Activated CD8-positive, alpha-beta memory T cell treated with anti-CD3 and anti-CD28 coated beads for 36 hours (primary cell): ENCODE measurements around the gene NTF3. TPM values are rescaled to one million over a fixed set of nuclear protein-coding genes. Genes with fewer than 3 reads are reported as not detected.

ENCODE experiments used
- CTCF ChIA-PET: fragments of 350-600 bp; sonication (Branson Sonifier 250); formaldehyde crosslinking; loops from one replicate; lab custom pipeline; 2021; ENCODE audit warnings: antibody characterized with exemption; lab: Charles Lee
- POLR2A ChIA-PET: fragments of 350-600 bp; sonication (Branson Sonifier 250); formaldehyde crosslinking; loops from one replicate; lab custom pipeline; 2021; ENCODE audit warnings: antibody characterized with exemption; lab: Charles Lee
- total RNA-seq, 2 experiments: library from RNA; stranded (reverse); gene quantifications; one replicate each; pipeline ENCODE4 v1.2.3, GENCODE V29; 2021

NTF3 gene
- total RNA-seq, result not detected

DNA sequence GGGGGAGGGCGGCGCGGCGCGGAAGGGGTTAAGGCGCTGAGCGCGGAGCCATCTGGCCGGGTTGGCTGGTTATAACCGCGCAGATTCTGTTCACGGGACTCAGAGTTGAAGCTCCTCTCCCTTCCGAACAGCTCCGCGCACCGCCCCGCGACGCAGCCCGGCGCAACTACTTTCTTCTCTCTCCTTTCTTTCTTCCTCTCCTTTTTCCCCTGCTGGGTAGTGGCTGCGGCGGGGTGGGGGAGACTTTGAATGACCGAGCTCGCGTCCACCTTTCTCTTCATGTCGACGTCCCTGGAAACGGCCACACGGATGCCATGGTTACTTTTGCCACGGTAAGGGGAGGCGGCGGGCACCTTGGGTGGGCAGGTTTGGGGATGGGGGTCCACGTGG is at the start of gene NTF3:
NTF3 (plus strand) TSS at position 98 of the 390 bp plus-strand sequence; CDS start at position 315, 217 bp downstream.
- CTCF ChIA-PET, result no interaction called here

DNA sequence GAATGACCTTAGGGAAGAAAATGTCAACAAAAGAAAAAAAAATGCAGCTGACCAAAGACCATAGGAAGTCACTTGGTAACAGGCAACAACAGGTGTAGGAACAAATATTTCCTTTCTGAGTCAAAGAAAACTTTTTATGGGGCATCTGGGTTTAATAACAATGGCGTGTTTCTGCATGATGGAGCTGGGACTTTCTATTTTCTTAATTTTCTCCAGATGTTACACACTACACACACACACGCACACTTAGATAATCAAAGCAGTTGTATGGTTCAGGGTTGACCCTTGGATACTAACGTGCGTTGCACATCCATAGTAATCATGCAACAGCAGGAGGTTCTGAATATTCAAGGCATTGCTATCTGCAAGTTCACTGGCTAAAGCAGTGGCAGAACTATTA is 47.9 kb upstream of the NTF3 start:
- CTCF ChIA-PET, result no interaction called here

More for the DNA sequence above, at the start of gene NTF3:
- POLR2A ChIA-PET, result no interaction called here

DNA sequence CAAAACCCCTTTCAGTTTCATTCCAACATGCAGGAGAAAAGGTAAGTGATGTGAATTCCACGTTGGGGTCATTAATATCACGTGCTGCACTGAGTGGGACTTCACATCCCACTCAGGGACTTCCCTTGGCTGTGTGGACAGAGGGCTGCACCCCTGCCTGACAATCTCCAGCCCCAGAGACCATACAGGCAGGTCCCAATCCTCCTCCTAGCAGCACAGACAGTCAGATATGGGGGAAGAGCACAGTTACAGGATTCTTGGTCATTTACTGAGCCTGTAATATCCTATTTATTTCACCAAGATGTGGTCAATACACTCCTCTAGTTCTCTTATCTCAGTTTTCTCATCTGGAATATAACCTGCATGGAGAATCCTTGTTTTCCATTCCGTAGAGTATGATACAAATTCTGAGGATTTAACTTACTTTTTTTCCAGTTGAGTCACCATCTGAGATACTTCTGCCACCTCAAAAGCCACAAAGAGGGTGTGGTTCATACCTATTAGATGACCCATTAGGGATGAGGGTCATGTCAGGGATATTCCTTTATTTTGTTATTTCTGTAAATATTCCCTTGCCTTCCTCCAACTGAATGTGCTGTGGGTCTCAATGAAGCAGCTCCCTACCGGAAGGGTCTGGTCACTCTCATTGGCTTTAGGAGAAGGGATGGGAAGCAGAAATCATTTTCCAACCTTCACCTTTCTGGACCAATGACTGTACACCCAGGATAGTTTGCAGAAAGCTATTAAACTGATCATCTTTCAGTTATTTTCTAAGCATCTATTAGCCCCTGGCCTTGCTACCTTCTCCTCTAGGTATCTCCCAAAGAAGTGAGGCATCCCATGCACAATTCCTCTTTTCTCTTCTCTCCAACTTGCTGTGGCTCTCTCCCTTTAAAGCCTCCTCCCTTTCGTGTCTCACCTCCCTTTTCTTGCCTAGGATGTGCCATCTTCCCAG is 43.0 kb upstream of the NTF3 start:
- CTCF ChIA-PET, result no interaction called here
- POLR2A ChIA-PET, result no interaction called here

More for the DNA sequence above, 47.9 kb upstream of the NTF3 start:
- POLR2A ChIA-PET, result no interaction called here

DNA sequence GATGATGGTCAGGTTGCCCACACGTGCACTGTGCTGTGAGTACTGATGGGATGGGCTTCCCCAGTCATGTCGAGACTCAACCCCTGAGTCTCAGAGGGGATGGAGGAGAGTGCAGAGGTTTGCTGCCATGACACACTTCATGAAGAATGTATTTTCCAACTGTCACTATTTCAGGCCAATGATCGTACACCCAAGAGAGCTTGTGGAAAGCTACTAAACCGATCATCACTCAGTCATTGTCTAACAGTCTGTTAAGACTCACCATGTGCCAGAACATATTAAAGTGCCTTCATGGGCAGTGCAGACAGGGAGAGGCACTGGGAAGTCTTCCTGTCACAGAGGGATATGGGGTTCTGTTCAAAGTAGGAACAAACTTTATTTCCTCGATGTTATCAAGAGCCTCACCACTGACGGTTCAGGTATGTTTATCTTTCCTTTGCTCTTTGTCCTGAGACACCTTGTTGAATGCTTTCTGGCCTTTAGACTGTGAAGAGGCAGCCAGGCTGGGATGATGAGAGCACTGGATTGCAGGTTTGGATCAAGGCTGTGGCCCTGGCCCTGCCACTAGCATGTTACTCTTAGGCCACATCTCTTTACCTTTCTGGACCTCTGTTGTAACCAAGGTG is 41.6 kb upstream of the NTF3 start:
- CTCF ChIA-PET, result no interaction called here
- POLR2A ChIA-PET, result no interaction called here

DNA sequence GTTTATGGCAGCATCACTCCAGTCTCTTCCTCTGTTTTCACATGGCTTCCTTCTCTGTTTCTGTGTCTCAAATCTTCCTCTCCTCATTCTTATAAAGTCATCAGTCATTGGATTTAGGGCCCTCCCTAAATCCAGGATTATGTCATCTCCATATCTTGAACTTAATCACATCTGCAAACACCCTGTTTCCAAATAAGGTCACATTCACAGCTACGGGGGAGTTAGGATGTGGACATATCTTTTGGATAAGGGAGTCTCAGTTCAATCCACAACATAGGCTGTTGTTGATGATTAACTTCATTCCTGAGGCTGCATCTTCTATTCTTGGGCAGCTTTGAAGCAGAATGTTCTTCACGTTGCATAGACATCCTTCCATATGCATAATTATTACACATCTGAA is 40.3 kb upstream of the NTF3 start:
- CTCF ChIA-PET, result interaction anchor here (0.6 kb wide), 1 partner anchor 102 kb away, joined by 3 read pairs; no protein-coding TSS in a partner anchor
- POLR2A ChIA-PET, result no interaction called here

DNA sequence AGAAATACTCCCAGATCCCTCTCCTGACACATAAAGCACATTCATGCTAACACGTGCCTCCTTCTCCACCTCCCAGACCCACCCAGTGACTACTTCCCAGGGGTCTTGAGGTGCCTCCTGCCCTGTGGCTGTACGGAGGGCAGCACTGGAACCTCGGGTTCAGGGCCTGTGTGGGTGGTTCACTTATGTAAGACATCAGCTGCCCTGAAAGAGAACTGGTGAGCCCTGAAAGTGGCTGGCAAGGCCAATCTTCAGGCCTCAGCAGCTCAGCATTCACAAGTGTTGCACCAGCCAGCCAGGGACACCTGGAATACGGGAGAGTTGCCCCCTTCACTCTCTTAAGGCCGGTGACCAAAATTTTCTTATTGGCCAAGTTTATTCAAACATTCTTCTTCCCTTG is 38.9 kb upstream of the NTF3 start:
- CTCF ChIA-PET, result no interaction called here
- POLR2A ChIA-PET, result no interaction called here

DNA sequence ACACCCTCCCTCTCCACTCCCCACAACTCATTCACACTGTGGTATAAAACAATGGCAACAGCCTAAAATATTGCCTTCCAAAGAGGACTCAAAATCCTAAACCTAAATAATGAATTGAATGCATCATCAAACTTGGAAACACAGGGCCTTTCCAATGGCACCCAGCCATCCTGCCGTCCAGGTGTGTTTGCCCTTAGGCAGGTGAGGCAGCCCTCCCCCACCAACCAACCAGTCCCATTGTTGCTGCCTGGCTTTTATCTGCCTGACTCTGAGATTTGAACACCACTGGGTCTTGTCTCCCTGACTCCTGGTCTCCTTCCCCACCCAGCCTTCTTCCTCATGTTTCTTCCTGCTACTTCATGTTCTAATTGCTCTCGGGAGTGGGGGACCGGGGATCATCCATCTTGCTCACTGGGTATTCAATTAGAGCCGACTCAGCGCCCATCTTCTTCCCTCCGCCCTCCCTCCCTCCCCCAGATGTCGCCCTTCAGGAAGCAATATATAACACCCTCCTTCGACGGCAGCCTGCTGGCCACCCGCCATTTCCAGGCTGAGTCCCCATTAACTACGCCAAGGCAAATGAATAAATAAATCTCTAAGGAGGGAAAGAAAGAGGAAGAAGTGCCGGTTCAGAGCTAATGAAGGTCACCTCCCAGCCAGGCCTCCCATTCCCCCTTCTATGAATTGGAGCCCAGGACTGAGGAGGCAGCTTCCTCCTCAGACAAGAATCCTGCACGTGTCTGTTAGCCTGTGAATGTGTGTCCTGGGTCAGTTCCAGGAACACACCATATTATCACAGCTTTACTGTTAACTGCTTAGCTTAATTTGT is 36.3 kb upstream of the NTF3 start:
- POLR2A ChIA-PET, result no interaction called here
- CTCF ChIA-PET, result no interaction called here

DNA sequence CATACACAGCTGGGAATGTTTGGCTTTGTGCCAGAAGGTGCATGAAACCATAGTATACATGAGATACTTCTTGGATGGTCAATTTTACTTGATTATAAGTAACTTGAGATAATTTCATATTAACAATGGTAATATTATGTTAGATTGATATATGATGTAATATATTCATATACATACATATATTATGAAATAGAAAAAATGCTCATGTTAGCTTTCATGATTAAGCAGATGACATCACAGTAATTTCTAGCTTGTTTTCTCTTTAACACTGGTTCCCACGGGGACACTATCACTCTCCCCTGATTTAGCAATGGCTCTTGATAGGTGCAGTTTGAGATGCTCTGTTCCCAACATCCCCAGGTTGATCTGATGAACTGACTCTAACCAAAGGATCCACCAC is 35.4 kb upstream of the NTF3 start:
- ChIA-PET POLR2A (no interaction called here), CTCF (no interaction called here)

DNA sequence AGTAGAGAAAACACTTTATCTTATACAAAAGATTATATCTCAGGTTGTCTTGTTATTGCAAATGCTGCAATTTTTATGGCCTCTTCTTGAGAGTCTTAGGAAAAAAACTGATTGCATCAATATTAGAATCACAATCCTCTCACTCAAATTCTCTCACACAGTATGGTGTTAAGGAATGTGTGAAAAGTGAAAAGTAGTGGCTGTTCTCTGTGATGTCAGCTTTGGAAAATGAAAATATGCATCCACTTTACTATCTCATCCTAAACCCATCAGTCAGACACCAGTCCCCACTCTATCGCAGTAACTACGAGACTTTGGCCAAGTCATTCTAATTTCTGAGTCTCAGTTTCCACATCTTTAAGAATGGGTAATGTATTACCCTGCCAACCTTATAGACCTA is 32.6 kb upstream of the NTF3 start:
- CTCF ChIA-PET, result no interaction called here
- POLR2A ChIA-PET, result no interaction called here

DNA sequence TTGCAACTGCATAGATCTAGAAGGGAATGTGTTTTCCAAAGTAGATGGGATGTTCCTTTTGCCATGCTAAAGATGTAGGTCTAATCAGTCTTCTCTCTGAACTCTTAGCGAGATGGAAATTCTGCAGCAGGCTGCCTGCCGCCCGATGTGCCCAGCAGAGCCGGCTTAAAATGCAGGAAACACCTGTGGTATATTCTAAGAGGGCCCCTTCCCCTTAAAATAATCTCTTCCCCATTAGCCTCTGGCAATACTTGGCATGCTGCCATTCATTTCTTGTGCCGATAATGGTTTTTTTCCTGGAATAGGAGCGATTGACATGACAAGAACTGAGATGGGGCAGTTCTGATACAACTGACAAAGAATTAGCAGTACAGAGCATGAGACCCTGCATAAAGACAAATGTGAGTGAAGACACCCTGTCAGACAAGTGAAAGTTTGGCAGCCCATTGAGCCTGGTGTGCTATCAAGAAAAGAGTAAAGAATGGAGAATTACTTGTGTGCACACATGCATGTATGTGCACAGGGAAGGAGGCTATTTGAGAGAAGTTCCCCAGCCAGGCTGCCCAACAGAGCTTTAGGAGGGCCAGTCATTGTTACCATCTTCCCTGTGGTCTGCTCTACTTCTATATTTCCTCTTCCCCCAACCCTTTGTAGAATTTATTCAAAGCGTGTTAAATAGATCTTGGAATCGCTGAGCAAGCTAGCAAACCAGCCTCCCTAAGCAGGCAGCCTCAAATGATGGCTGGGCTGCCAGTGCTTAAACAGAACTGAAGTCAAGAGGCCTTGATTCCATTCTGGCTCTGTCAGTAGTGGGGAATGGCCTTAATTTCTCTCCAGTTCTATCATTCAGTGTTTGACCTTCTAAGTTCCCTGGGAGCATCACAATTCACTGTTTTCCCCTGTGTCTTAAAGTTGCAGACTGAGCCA is 29.6 kb upstream of the NTF3 start:
- CTCF ChIA-PET, result no interaction called here
- POLR2A ChIA-PET, result no interaction called here

DNA sequence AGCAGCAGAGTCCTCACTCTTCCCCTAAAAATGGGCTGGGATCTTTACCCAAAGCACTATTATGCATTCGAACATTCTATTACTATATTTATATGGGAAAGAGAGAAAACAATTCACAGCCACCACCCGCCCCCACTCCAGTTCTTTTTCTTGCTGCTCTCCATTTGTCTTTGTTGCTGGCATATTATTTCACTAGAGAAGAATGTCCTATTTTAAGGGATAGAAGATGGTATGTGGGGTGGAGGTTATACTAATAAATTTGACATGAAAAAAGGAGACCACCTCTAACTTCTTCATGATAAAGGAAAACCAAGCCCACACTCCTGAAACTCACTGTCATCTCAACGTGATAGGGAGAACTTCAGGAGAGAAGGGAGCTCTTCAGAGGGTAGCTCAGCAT is 28.5 kb upstream of the NTF3 start:
- POLR2A ChIA-PET, result no interaction called here
- CTCF ChIA-PET, result no interaction called here

DNA sequence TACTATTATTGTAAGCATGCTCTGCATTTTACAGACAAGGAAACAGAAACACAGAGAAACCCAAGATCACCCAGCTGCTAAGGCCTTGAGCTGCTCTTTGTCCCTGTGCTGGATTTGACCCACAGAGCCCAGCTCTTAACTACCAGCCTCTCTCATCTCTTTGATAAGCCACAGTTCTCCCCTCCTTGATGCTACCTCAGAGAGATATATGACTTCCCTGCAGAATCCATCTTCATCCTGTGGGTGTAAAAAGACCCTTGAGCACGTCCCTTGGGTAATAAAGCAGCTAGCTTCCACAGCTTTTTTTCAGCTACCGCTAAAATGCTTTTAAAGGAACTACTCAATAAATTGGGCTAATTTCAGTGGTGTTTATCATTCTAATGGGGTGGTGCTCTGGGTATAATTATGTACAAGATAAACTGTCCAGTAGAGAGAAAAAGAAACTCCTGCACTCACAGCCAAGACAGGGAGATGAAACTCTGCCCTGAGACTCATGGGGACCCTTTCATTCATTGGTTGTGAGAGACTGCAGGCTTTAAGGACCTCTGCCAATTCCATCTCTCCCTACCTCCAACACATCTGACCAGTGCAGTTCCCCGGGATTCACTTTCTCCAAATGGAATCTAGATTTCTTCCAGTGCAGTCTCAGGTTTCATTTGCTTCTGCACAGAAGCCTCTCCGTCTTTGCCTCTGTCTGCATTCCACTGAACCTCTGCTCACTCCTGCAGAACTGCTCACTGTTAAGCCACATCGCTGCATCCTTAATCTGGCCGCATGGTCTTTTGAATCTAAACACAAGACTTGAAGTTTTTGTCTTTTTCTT is 24.7 kb upstream of the NTF3 start:
- POLR2A ChIA-PET, result no interaction called here
- CTCF ChIA-PET, result no interaction called here

DNA sequence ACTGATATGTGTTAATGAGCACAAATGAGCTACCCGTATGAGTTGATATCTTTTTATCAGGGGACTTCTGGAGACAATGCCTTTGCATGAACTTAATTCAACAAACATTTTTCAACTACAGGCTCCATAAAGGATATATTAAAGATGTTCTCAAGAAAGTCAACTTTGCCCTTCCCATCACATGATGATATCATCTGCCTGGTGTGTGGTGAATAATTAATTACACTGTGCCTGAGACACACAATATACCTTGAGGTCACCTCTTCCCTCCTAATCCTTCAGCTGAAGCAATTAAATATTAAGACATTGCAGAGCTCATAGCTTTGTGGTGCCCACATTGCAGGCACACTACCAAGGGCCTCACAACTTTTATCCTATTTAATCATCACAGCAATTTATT is 22.3 kb upstream of the NTF3 start:
- ChIA-PET CTCF (no interaction called here), POLR2A (no interaction called here)

DNA sequence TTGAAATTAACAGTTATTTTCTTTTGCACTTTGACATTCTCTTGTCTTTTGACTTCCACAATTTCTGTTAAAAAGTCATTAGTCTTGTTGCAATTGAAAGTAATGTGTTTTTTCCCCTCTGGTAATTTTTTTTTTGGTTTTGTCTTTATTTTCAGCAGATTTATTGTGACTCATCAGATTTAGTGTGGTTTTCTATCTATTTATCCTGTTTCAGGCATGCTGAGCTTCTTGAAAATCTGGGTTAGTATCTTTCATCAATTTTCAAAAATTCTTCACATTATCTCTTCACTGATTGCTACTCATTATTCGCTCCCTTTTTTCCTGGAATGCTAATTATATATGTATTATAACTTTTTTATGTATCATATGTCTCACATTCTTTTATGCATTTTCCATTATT is 15.3 kb upstream of the NTF3 start:
- ChIA-PET POLR2A (no interaction called here), CTCF (no interaction called here)

DNA sequence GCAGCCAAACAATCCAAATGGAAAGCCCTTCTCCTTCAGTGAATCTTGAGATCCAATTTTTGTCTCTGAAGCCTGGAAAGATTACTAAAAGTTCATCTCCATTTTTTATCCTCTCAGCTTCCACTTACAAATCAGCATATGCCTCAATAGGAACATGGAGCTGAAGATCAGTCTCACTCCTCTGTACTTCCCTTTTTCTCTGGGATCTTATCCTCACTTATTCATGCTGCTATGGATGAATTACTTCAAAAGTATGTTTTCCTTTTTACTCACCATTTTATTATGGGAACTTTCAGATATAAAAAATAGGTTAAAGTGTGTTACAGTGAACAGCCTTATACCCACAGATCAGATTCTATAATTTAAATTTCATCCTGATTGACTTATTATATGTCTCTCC is 14.4 kb upstream of the NTF3 start:
- ChIA-PET POLR2A (no interaction called here), CTCF (no interaction called here)

DNA sequence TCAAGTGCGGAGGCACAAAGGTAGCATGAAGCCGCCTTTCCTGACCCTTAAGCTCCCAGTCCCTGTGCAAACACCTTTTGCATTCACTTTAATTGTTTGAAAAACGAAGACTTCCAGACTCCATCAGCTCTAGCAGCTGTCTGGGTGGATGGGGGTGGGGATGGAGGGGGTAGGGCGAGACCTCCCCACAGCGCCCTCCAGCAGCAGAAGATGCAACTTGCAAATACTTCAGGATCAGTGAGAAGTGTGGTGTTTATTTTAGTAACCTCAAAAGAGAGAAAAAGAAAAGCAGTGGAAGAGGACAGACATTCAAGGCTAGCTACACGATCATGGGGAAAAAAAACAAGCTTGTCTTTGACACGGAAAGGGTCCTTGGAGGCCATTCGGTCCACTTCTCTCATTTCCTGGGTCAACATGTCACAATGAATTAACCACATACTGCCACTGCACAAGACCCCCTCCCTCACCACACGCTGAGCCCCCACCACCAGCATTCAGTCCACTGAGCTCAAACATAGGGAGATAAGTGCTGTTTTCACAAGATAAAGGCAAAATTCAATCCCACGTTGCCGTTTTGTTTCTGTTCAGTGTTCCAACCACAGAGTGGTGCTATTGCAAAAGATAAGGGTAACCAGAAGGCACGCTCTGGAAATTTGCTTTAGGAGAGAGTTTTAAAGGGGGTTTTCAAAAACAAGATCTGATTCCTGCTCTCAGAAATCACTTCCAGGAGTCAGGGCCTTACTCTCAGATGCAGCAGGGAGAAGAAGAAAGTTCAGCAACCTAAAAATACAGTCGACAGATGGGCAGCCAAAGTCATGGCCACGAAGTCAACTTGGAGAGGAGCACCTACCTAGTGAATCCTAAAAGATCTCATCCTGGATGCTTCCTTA is 3.3 kb upstream of the NTF3 start:
- ChIA-PET CTCF (no interaction called here), POLR2A (no interaction called here)
